Measurements from ENCODE around the gene PAX8. TPM values are rescaled to one million over a fixed set of nuclear protein-coding genes. Genes with fewer than 3 reads are reported as not detected.
A peak's percentile ranks its signal among the peaks of the same experiment; 100 is the strongest.

PAX8 gene
- total RNA-seq, 1 experiment from 2014 or later = not detected

DNA sequence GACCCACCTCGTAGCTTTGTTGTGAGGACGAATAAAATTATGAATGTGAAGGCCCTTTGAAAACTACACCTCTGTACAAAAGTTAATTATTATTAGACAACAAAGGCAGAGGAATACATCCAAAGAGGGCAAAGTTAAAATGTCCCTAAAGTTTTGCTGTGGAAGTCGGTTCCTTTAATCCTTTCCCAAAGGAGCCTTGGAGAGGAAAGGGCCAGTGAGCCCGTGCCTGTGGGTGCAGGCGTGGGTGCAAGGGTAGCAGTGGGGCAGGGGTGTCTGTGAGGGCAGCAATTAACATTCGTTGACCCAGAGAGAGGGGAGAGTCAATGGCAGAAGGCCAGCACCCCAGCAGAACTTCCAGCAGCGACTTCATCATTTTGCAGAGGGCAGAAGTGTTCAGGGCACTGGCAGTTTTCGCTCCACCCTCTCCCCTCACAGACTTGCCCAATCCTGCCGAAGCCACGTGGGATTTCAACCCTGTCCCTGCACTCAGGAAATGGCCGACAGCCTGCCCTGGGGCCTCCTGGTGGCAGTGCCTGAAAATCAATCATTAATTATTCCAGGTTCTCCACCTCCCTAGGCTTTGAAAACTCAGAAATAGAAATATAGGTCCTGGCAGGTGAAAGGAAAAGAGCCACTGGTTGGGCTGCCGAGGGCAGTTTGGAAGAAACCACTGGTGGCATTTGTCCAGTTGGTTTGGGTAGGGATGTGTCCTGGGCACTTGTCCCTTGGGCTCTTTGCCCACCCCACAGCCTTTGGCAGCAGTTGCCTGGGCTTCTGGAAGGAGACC, 4.2 kb upstream of the PAX8 start:
- H3K36me3 ChIP-seq (replicated peaks; ENCODE audit: control insufficient read depth, insufficient read depth, low read length) = no peaks in the 10 kb centered on the region
- H3K4me3 ChIP-seq (ENCODE audit: insufficient read depth, low read depth, low read length) = no peak overlapping the region
- H3K27me3 ChIP-seq (ENCODE audit: control insufficient read depth, insufficient read depth, low read length) = peaks cover 39% of the 10 kb centered on the region
- peak; percentile 65 for DNase-seq

DNA sequence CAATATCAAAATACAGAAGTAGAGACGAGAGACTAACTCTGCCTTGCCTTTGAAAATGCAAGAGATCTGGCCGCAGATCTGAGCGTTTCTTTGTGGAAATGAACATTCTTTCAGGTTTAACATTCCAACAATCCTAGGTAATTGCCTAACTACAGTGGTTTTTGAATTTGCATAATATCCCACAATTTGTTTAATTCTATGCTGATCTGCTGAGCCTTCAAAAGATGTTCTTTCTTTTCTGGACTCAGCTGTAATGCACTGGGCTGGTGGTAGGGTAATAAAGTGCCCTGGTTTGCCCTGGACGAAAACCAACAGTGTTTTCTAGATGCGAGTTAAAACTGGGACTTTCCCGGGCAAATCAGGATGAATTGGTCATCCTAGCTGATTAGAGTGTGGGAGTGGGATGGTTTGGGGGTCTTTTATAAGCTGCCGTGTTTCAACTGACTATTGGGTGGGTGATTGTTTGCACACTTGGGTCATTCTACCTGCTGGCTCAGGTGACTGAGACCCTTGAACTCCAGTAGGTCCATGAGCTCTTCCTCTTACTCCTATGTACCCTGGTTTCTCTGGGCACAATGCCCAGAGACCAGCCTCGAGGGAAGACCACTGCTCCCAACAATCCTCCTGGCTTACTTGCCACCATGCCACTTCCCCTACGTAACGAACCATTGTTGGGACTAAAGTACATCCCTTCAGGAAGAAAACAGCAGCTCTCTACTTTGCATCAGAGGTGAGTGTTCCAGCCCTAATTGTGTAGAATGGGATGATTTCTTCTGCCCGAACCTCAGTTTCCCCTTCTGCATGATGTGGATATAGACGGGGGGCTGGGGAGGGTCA, 3.4 kb upstream of the PAX8 start:
- H3K27me3 ChIP-seq (ENCODE audit: control insufficient read depth, insufficient read depth, low read length) = peaks cover 47% of the 10 kb centered on the region

DNA sequence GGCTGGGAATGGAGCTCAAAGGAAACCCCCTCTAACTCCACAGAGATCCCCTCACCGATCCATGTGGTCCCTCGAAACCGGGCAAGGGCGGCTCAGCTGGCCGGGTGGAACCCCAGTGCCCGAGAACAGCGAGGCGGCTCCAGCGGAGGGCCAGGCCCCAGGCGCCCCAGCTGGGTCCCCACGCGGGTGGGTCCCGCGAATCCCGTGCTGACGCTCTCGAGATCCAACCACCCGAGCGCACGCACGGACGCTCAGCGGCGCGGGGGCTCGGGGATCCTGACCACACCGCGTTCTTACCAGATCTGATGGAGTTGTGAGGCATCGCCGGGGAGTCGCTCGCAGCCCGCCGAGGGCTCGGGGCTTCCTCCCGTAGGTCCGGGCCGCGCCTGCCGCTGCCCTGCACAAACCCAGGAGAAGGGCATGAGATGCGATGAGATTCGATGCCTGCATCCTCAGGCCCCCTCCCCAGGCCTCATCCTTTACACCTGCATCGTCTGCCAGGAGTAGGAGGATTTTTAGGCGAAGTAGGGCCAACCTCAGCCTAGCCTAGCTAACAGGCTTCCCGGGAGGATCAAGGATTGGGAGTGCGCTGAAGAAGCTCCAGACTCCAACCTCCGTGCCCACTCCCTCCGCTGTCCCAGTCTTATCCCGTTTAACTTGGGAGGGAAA, 514 bp downstream of the PAX8 start:
- peak overlapping the region; percentile 32; the same call in 1 of the 2 replicates for H3K4me3 ChIP-seq (ENCODE audit: insufficient read depth, low read depth, low read length)
- peak; percentile 82 for DNase-seq
- no peaks in the 10 kb centered on the region for H3K36me3 ChIP-seq (replicated peaks; ENCODE audit: control insufficient read depth, insufficient read depth, low read length)
- peaks cover 87% of the 10 kb centered on the region for H3K27me3 ChIP-seq (ENCODE audit: control insufficient read depth, insufficient read depth, low read length)

More for the DNA sequence above, 3.4 kb upstream of the PAX8 start:
- DNase-seq = no peak
- H3K4me3 ChIP-seq (ENCODE audit: insufficient read depth, low read depth, low read length) = no peak overlapping the region
- no peaks in the 10 kb centered on the region for H3K36me3 ChIP-seq (replicated peaks; ENCODE audit: control insufficient read depth, insufficient read depth, low read length)

DNA sequence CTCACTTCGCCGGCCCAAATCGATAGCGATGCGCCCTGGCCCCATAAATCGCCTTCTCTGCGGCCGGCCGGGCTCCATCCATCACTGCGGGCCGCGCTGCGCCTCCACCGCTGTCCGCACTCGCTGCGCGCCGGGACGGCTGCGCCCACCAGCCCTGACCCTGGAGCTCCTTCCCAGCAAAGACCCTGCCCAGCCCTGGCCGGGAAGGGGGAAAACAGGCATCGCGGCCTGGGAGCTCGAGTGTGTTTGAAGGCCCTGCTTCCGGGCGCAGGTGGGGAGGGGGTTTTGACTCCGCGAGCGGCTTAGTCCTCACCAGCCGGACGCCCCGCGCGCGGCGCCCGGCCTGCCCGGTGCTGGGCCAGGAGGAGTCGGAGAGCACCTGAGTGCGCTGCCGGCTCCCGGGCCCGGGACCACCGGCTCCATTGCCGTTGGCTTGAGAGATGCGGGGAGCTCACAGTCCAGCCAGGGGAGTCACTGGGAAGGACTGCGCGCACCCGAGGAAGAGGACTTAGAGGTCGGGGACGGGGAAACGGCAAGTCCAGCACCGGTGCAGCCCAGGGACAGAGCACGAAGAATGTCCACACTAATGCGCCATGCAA, 1.1 kb downstream of the PAX8 start:
- peak overlapping the region; percentile 32; the same call in 1 of the 2 replicates for H3K4me3 ChIP-seq (ENCODE audit: insufficient read depth, low read depth, low read length)
- peaks cover 89% of the 10 kb centered on the region for H3K27me3 ChIP-seq (ENCODE audit: control insufficient read depth, insufficient read depth, low read length)
- no peaks in the 10 kb centered on the region for H3K36me3 ChIP-seq (replicated peaks; ENCODE audit: control insufficient read depth, insufficient read depth, low read length)
- DNase-seq = peak; percentile 83

DNA sequence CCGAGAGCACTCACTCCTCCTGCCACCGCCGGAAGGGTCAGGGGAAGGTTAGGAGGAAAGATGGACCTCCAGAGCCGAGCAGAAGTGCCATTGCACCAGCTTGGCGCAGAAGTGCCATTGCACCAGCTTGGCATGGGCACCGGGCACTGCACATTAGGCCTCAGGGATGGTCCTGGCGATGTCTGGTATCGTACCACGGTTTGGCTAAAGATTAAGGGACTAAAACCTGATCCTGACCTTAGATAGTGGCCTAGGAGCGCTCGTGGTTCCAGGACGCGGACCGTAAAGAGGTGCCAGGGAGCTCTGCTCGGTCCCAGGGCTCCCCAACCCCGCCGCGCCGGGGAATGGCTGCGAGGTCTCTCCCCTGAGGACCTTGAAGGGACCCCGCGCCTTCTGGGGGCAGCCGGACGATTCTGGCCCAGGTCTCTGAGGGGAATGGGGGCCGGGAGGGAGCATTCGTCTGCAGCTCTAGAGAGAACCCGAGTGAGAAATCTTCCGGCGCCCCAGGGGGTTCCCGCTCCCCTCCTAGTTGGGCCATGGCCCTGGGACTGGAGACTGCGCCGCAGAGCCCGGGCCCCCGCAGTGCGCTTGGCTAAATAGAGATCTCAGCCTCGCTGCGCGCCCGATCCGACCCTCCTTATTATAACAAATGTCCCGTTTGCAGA, 1.8 kb downstream of the PAX8 start:
- H3K36me3 ChIP-seq (replicated peaks; ENCODE audit: control insufficient read depth, insufficient read depth, low read length) = no peaks in the 10 kb centered on the region
- peaks cover 91% of the 10 kb centered on the region for H3K27me3 ChIP-seq (ENCODE audit: control insufficient read depth, insufficient read depth, low read length)
- DNase-seq = peak; percentile 85
- H3K4me3 ChIP-seq (ENCODE audit: insufficient read depth, low read depth, low read length) = peak overlapping the region; percentile 32; the same call in 1 of the 2 replicates

DNA sequence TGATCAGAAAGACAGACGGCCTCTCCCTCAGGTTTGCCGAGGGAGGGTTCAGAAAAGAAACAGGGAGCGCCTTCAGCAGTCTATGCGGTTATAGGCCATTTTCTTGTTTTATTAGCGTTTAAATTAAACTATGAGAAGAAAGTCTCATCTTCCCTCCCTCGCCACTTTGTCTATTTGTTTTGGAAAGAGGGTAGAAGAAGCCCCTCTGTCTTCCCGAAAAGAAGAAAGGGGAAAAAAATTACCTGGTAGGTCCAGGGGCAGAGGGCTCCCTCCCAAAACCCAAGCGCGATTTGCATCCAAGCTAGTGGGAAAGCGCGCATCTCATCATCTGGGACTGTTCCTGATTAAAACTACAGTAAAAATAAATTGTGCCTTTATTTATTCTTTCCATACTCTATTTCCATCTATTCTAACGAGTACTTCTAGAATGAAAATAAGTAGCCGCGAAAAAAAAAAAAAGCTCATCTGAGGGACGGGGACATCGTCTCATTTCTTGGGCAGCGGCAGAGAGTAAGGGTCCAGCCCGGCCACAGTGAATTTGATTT, 2.4 kb downstream of the PAX8 start:
- H3K27me3 ChIP-seq (ENCODE audit: control insufficient read depth, insufficient read depth, low read length) = peaks cover 95% of the 10 kb centered on the region
- H3K36me3 ChIP-seq (replicated peaks; ENCODE audit: control insufficient read depth, insufficient read depth, low read length) = no peaks in the 10 kb centered on the region
- H3K4me3 ChIP-seq (ENCODE audit: insufficient read depth, low read depth, low read length) = no peak overlapping the region; the same call in 1 of the 2 replicates
- DNase-seq = peak; percentile 44

DNA sequence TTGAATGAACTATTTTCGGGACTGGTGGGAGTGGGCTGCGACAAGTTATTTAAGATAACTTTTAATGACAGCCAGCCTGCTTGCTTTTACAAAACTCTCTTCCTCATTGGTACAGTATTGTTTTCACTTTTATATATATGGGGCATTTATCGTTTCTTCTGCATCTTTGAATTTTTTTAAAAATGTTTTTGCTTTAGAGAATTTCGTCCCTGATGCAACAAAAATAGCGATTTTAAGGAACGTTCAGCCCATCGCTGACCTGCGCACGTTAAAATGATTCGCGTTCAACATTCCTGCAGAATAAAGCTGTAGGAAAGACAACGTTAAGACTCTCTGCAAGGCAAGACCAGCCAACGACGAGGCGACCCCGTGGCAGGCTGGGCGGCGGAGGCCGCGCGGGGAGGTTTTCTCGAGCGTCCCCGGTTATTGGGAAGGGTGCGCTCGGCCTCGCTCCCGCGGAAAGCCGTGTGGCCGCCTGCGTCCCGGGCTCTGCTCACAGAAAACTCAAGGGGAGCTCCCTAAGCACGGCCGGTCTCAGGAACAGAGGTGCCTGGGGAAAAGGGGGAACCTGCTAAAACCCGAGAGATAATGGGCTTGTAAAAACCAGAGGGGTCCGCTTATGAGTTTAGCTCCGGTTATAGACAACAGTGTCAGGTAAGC, 3.0 kb downstream of the PAX8 start:
- peak; percentile 56 for DNase-seq
- Histone ChIP-seq H3K36me3 (replicated peaks; ENCODE audit: control insufficient read depth, insufficient read depth, low read length) (no peaks in the 10 kb centered on the region), H3K4me3 (ENCODE audit: insufficient read depth, low read depth, low read length) (no peak overlapping the region), H3K27me3 (ENCODE audit: control insufficient read depth, insufficient read depth, low read length) (peaks cover 95% of the 10 kb centered on the region)

DNA sequence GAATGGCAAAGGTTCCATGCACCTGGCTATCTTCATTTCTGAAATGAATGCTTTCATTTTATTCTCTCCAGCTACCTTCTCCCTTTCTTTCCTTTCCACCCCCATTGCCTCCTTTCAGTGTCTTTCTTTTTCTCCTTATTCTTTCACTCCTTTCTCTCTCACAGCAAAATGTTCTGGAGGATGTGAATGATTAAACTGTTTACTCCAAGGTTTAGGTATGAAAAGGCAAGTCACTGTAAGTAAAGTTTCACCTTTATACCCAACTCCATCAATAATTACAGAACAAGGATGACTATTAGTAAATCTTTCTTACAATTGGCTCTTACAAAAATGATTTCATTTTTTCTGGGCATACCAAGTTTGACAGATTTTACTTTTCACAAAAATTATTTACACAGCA, 4.3 kb downstream of the PAX8 start:
- H3K27me3 ChIP-seq (ENCODE audit: control insufficient read depth, insufficient read depth, low read length) = peaks cover 92% of the 10 kb centered on the region
- H3K36me3 ChIP-seq (replicated peaks; ENCODE audit: control insufficient read depth, insufficient read depth, low read length) = no peaks in the 10 kb centered on the region
- no peak overlapping the region for H3K4me3 ChIP-seq (ENCODE audit: insufficient read depth, low read depth, low read length)

DNA sequence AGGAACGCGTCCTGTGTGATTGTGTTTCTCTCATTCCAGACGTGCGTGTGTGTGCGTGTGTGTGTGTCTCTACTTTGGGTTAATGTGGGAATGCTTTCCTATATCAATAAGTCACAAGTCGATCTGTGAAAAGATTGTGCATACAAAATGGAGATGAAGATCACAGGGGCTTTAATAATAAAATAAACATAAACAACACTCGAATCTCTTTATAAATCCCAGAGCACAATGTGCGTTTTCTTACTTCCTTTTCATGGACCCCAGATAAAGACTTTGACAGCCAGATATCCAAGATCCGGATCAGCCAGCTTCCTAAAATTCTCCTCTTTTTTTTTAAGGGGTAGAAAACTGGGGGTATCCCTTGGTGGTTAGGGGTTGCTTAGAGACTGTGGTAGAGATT, 4.7 kb downstream of the PAX8 start:
- H3K27me3 ChIP-seq (ENCODE audit: control insufficient read depth, insufficient read depth, low read length) = peaks cover 87% of the 10 kb centered on the region
- H3K36me3 ChIP-seq (replicated peaks; ENCODE audit: control insufficient read depth, insufficient read depth, low read length) = no peaks in the 10 kb centered on the region
- H3K4me3 ChIP-seq (ENCODE audit: insufficient read depth, low read depth, low read length) = no peak overlapping the region
- DNase-seq = no peak

More for the DNA sequence above, 4.3 kb downstream of the PAX8 start:
- DNase-seq = no peak

DNA sequence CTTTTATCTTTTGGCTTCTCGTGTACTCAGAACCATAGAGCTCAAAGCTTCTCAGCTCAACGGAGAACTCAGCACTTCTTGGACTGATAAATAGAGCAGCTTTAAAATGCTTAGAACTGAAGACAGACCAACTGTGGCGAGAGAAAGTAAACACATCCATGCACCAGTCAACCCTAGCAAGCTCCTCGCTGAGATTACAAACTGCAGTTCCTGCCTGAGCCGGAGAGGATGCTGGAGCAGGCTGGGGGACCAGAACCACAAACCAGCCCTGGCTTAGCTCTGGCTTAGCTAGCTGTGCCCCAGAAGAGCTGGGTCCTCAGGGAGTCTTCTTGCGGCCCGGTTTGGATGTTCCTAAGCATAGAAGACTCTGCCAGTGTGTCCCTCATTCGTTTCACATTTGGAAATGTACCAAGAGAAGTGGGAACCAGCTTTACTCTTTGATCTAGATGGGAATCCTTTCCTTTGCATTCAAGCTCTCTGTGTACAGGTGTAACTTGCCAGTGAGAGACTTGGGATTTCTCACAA, 5.6 kb downstream of the PAX8 start:
- Histone ChIP-seq H3K36me3 (replicated peaks; ENCODE audit: control insufficient read depth, insufficient read depth, low read length) (no peaks in the 10 kb centered on the region), H3K27me3 (ENCODE audit: control insufficient read depth, insufficient read depth, low read length) (peaks cover 80% of the 10 kb centered on the region), H3K4me3 (ENCODE audit: insufficient read depth, low read depth, low read length) (no peak overlapping the region)
- peak; percentile 81 for DNase-seq

DNA sequence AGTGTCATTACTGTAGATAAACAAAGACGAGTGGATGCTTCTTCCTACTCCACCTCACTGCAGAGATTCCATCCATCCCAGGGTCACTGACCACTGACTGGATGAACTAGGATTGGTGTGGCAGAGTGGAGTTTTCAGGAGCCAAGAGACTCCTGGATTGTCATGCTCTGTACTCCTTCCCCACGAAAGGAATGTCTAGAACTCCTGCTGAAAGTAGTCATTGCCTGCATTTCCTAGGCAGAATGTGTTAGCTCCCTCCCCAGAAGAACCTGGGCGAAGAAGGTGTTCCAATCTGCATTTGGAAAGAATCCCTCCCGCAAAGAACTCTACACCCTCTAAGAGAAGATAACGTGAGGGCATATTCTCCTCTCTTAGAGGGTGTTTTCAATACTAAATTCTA, 6.2 kb downstream of the PAX8 start:
- no peak for DNase-seq
- Histone ChIP-seq H3K27me3 (ENCODE audit: control insufficient read depth, insufficient read depth, low read length) (peaks cover 75% of the 10 kb centered on the region), H3K4me3 (ENCODE audit: insufficient read depth, low read depth, low read length) (no peak overlapping the region), H3K36me3 (replicated peaks; ENCODE audit: control insufficient read depth, insufficient read depth, low read length) (no peaks in the 10 kb centered on the region)

DNA sequence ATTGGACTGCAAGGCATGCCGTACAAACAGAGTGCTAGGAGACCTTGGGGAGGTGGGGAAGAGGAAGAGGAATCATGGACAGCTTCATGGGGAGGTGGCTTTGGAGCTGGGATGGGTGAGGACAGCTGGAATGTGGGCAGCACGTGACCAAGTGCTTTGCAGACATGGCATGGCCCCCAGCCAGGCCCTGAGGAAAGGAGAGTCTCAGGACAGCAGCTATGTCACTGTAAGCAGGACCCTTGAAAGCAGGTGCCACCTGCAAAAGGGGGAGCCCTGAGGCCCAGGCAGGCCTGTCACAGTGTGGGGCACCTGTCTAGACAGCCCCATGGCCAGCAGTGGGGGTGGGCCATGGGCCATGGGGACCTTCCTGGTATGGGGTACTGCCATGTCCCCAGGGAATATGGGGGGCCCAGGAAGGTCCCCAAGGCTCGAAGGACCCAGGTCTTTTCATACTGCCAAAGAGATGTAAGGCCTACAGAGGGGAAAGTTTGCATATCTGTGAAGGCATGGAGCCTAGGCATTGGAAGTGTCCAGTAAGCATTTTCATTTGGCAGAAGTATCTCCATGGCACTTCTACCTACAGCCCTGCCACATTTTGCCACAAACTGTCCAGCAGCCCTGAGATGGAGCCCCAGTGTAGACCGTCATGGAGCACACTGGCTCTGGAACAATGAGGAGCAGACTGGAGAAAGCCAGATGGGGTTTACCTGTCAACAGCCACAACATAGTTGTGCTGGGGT, 9.9 kb downstream of the PAX8 start:
- peaks cover 52% of the 10 kb centered on the region for H3K27me3 ChIP-seq (ENCODE audit: control insufficient read depth, insufficient read depth, low read length)
- H3K36me3 ChIP-seq (replicated peaks; ENCODE audit: control insufficient read depth, insufficient read depth, low read length) = no peaks in the 10 kb centered on the region
- no peak for DNase-seq
- no peak overlapping the region for H3K4me3 ChIP-seq (ENCODE audit: insufficient read depth, low read depth, low read length)
